ENCODE data around the gene HMX2.

DNA sequence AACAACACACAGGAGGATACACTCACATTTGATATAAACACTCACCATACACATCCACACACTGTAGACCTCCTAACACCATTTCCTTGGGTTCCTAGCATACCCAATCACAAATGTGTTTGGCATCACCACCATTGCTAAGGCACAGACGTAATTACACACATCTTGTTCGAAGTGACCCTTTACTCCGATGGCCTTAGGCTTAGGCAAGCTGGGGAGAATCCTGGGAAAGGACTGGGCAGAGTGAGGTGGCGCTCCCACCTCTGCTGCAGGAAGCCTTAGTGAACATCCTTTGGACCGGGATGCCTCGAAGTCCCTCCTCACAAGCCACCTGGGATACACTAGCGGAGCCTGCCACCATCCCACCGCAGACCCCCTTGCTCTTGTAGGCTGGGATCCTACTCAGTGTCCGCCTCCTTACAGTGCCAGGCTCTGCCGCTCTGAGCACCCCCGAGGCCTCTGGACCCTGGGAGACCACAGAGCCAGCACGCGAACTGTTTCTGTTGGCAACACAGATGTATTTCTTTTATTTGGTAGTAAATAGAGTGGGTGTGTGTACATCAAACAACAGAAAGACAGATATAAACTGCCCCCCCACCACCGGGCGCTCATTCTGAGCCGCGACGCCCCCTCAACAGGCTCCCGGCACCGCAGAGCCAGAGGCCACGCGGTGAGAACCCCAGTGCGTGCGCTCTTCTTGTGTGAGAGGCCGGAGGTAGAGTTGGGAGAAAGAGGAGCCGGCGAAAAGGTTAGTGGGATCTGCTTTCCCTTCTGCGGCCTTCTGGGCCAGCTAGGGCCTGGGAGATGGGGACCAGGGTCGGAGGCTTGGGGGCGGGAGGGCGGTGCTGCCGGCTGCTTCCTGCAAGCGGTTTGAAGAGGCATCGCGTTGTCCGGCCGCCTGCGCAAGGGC, 5.9 kb upstream of the HMX2 start:
- TF ChIP-seq, protein P1, sequence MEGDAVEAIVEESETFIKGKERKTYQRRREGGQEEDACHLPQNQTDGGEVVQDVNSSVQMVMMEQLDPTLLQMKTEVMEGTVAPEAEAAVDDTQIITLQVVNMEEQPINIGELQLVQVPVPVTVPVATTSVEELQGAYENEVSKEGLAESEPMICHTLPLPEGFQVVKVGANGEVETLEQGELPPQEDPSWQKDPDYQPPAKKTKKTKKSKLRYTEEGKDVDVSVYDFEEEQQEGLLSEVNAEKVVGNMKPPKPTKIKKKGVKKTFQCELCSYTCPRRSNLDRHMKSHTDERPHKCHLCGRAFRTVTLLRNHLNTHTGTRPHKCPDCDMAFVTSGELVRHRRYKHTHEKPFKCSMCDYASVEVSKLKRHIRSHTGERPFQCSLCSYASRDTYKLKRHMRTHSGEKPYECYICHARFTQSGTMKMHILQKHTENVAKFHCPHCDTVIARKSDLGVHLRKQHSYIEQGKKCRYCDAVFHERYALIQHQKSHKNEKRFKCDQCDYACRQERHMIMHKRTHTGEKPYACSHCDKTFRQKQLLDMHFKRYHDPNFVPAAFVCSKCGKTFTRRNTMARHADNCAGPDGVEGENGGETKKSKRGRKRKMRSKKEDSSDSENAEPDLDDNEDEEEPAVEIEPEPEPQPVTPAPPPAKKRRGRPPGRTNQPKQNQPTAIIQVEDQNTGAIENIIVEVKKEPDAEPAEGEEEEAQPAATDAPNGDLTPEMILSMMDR (IDR thresholded peaks at IDR 0.05), result no peak
- TF ChIP-seq POLR2A (IDR thresholded peaks at IDR 0.05), result no peak

Data from right lobe of liver (tissue), 4 donors.